Erythroblast (primary cell): ENCODE data around the gene PALLD.

Experiments used
- GATA1 ChIP-seq: IDR thresholded peaks from 2 replicates; pipeline ENCODE4 v1.6.1; 2011; ENCODE audit warnings: low read depth, mild to moderate bottlenecking, control low read depth, low read length, moderate library complexity
- POLR2A ChIP-seq: IDR thresholded peaks from 2 replicates; pipeline ENCODE4 v1.6.1; 2011; ENCODE audit warnings: mild to moderate bottlenecking, low read length

DNA sequence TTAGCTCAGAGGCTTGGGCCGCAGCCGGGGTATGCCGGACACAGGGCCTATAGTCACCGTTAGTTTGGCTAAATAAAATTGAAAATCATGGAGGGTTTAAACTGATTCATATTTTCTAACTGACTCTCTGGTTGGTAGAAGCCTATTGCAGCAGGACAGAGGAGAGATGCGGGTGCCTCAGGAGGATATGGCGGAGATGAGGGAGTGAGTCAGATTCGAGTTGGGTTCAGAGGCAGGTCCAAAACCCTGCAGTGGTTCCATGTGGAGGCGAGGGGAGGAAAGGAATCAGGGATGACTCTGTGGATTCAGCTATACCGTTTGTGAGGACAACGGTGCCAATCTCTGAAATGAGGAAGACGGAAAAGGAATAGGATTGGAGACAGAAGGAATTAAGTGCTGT, 176.6 kb downstream of the PALLD start:
- TF ChIP-seq POLR2A = no peak
- TF ChIP-seq GATA1 = no peak
